ENCODE measurements around the gene FSTL4.
"Not testable (repeated sequence)": the region's sequence is repeated elsewhere in the genome, so short reads cannot be mapped to it uniquely, and the experiment has no call there.

Gene FSTL4

DNA sequence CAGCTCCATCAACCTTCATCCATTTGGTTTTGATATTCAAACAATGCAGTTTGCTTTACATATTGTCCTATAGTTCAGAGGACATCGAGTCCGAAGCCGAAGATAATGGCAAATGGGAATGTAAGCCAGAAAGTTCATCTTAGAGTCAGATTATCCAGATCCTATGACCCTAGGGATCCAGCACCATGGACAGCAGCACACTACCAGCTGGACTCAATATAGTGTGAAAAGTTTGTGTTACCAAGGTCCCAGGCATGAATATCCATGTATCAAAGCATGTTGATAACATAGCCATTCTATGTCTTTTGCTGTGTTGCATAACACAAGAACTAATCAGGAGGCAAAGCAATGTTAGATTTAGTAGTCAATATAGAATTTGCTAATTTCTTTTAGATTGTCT lies 46.3 kb downstream of the FSTL4 start:
- peak; percentile 31 for DNase-seq

DNA sequence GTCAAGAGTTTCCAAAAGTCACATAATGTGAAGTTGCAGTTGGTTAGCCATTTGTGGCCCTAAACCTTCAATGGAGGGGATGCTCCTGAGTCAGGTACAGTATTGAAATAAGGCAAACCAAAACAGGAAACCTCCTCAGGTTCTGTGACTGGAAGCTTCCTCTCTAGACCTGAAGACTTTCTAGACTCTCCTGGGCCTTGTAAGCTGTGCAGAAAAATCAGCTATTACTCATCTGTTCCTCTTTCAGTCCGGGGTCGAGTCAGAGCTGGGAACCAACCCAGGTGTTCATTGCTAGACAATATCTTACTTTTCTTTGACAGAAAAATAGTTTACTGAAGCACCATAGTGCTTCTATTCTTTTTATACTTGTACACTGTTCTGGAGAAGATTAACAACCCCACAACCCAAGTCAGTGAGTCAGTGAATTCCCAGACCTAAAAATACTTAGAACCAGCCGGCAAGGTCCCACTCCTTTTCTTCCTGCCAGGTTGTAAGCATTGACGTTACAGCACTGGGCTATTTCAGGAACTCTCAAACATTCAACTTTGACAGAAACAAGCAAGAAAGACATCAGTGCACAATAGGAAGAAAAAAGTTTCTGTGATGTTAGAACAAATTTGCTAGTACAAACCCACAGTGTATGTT lies 47.3 kb downstream of the FSTL4 start:
- in situ Hi-C loops (cut with HindIII; ENCODE audit: low pct_ligation_motif_present, low pct_unique_long_range_greater_than_20kb, low sequenced_read_pairs) = no loop called here

More for the DNA sequence above, 46.3 kb downstream of the FSTL4 start:
- in situ Hi-C loops (cut with HindIII; ENCODE audit: low pct_ligation_motif_present, low pct_unique_long_range_greater_than_20kb, low sequenced_read_pairs) = no loop called here

GRCh38 chr5:133562554-133562953 lies 49.8 kb downstream of the FSTL4 start:
- DNase-seq = no peak
- in situ Hi-C loops (cut with HindIII; ENCODE audit: low pct_ligation_motif_present, low pct_unique_long_range_greater_than_20kb, low sequenced_read_pairs) = no loop called here

More for the DNA sequence above, 47.3 kb downstream of the FSTL4 start:
- DNase-seq = no peak

GRCh38 chr5:133559960-133560359 lies 52.4 kb downstream of the FSTL4 start:
- in situ Hi-C loops (cut with HindIII; ENCODE audit: low pct_ligation_motif_present, low pct_unique_long_range_greater_than_20kb, low sequenced_read_pairs) = no loop called here
- no peak for DNase-seq

- DNase-seq = no peak
- in situ Hi-C loops (cut with HindIII; ENCODE audit: low pct_ligation_motif_present, low pct_unique_long_range_greater_than_20kb, low sequenced_read_pairs) = no loop called here
These were observed 55.8 kb downstream of the FSTL4 start for GRCh38 chr5:133556551-133556950.

GRCh38 chr5:133554279-133554678 lies 58.1 kb downstream of the FSTL4 start:
- in situ Hi-C loops (cut with HindIII; ENCODE audit: low pct_ligation_motif_present, low pct_unique_long_range_greater_than_20kb, low sequenced_read_pairs) = no loop called here
- no peak for DNase-seq

DNA sequence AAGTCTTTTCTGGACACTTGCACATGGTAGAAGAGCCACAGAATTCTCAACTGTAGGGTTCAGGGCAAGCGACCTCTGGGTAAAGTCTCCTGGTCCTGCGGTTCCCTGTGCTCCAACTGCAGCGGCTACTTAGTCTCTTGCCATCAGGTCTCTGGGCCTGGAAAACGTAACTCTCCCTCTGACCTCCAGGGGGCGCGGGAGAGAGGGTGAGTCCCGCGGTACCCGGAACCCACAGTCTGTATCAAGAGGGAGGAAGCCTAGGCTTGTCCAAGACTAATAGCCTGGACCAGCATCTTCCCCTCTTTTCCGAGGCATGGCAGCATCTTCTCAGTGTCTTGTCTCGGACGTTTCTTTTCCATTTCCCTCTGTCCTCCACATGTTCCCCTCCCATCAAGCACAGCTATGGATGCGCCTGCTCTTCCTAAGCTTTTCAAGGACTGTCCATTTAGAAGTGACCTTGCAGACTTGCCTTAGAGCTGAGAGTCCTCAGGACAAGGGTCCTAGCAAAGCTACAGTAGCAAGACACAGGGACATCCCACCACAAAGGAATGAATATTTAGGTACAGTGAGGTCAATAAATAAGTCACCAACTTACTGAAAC lies 59.3 kb downstream of the FSTL4 start:
- DNase-seq = peak; percentile 58
- in situ Hi-C loops (cut with HindIII; ENCODE audit: low pct_ligation_motif_present, low pct_unique_long_range_greater_than_20kb, low sequenced_read_pairs) = no loop called here

GRCh38 chr5:133546500-133546899 lies 65.8 kb downstream of the FSTL4 start:
- DNase-seq = no peak
- in situ Hi-C loops (cut with HindIII; ENCODE audit: low pct_ligation_motif_present, low pct_unique_long_range_greater_than_20kb, low sequenced_read_pairs) = no loop called here

DNA sequence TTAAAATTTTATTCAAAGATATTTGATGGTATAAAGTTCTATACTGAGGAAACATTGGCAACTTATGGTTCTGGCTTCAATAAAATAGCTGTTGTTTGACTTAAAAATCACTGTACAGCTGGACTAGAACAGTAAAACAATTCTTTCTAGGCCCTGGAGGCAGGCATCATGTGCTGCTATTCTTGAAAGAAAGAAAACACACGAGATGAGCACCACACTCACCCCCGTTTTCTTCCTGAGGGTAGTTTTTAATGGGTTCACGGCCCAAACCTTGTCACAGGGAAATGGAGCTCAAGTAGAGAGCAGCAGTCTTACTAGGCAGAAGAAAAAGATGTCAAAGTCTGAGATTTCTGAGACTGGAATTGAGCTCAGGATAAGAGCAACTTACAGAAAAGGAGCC lies 68.0 kb downstream of the FSTL4 start:
- in situ Hi-C loops (cut with HindIII; ENCODE audit: low pct_ligation_motif_present, low pct_unique_long_range_greater_than_20kb, low sequenced_read_pairs) = no loop called here
- no peak for DNase-seq

DNA sequence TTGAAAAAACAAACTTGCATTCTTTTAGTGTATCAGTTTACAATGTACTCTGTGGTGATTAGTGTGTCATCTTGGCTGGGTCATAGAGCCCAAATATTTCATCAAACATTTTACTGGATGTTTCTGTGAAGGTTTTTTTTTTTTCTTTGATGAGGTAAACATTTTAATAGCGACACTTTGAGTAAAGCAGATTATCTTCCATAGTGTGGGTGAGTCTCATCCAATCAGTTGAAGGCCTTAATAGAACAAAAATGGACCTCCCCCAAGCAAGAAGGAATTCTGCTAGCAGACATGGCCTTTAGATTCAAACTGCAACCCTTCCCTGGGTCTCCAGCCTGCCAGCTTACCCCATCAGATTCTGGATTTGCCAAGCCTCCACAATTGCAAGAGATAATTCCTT lies 72.5 kb downstream of the FSTL4 start:
- in situ Hi-C loops (cut with HindIII; ENCODE audit: low pct_ligation_motif_present, low pct_unique_long_range_greater_than_20kb, low sequenced_read_pairs) = no loop called here
- DNase-seq = no peak

DNA sequence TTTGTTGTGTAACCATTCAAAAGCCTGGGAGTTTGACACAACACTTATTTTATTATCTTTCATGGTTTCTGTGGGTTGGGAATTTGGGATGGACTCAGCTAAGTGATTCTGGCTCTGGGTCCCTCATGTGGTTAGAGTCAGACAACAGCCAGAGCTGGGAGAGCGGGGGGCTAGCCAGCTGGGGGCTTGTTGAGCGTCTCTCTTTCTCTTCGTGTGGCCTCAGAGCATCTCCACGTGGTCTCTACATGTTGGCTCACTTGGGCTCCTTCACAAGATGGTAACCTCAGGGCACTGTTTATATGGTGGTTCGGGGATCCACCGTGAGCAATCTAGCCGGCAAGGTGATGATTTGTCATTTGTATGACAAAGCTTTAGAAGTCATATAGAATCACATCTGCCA lies 73.6 kb downstream of the FSTL4 start:
- no peak for DNase-seq
- in situ Hi-C loops (cut with HindIII; ENCODE audit: low pct_ligation_motif_present, low pct_unique_long_range_greater_than_20kb, low sequenced_read_pairs) = no loop called here

GRCh38 chr5:133535241-133535929 lies 77.0 kb downstream of the FSTL4 start:
- in situ Hi-C loops (cut with HindIII; ENCODE audit: low pct_ligation_motif_present, low pct_unique_long_range_greater_than_20kb, low sequenced_read_pairs); DNase-seq: not testable (repeated sequence)

GRCh38 chr5:133534566-133534965 lies 77.8 kb downstream of the FSTL4 start:
- no peak for DNase-seq

DNA sequence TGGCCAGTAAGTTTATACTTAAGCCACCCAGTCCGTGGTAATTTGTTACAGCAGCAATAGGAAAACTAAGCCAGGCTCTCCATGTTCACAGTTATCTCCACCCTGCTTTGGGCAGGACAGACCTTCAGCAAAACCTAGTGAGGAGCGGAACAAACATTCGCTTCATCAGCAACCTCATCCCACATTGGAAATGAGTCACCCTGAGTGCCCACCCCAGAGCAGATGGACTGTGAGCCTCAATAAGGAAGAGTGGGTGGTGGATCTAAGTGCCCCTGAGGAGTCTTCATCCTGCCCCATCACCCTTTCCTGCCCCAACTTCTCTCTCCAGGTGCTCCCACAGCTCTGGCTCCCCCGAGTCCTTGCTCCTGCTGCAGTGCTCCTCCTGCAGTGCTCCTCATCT lies 78.8 kb downstream of the FSTL4 start:
- DNase-seq = no peak
- in situ Hi-C loops (cut with HindIII; ENCODE audit: low pct_ligation_motif_present, low pct_unique_long_range_greater_than_20kb, low sequenced_read_pairs) = no loop called here

More at GRCh38 chr5:133534566-133534965, 77.8 kb downstream of the FSTL4 start:
- in situ Hi-C loops (cut with HindIII; ENCODE audit: low pct_ligation_motif_present, low pct_unique_long_range_greater_than_20kb, low sequenced_read_pairs) = no loop called here

- in situ Hi-C loops (cut with HindIII; ENCODE audit: low pct_ligation_motif_present, low pct_unique_long_range_greater_than_20kb, low sequenced_read_pairs) = no loop called here
- no peak for DNase-seq
These were observed 80.7 kb downstream of the FSTL4 start for GRCh38 chr5:133531594-133531993.

GRCh38 chr5:133531178-133531577 lies 81.2 kb downstream of the FSTL4 start:
- in situ Hi-C loops (cut with HindIII; ENCODE audit: low pct_ligation_motif_present, low pct_unique_long_range_greater_than_20kb, low sequenced_read_pairs) = no loop called here
- no peak for DNase-seq

GRCh38 chr5:133530270-133530669 lies 82.1 kb downstream of the FSTL4 start:
- no peak for DNase-seq
- in situ Hi-C loops (cut with HindIII; ENCODE audit: low pct_ligation_motif_present, low pct_unique_long_range_greater_than_20kb, low sequenced_read_pairs) = no loop called here

DNA sequence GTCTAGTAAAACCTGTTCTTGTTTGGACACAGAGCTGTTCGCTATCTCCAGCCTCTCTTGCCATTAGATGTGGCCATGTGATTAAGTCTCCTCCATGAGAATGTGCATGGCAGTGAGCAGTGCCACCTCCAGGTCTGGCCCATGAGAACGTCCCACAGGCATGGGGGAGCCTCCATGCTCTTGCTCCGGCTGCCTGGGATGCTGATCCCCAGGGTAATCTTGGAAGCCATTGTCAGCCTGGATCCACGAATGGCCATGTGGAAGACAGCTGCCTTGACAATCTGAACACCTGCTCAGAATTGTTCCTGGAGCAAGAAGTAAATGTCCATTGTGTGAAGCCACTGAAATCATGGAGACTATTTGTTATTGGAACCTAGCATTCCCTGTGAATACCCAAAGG lies 83.5 kb downstream of the FSTL4 start:
- DNase-seq = no peak
- in situ Hi-C loops (cut with HindIII; ENCODE audit: low pct_ligation_motif_present, low pct_unique_long_range_greater_than_20kb, low sequenced_read_pairs) = no loop called here

DNA sequence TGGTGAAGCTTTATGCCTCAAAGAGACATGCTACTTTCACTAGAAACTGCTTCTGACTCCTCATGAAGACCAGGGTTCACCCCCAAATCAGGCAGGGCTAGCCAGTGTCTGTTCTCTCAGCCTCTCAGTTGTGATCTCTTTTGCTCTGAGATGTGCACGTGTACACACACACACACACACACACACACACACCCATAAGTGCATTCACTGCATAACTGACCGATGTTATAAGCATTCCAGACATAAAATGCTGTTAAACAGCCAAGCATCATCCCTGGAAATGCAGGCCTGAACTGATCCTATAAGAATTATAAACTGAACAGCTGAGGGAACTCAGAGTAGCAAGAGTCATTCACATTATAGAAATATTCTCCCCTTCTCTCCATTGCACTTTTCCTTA lies 85.0 kb downstream of the FSTL4 start:
- no peak for DNase-seq
- in situ Hi-C loops (cut with HindIII; ENCODE audit: low pct_ligation_motif_present, low pct_unique_long_range_greater_than_20kb, low sequenced_read_pairs) = no loop called here

DNA sequence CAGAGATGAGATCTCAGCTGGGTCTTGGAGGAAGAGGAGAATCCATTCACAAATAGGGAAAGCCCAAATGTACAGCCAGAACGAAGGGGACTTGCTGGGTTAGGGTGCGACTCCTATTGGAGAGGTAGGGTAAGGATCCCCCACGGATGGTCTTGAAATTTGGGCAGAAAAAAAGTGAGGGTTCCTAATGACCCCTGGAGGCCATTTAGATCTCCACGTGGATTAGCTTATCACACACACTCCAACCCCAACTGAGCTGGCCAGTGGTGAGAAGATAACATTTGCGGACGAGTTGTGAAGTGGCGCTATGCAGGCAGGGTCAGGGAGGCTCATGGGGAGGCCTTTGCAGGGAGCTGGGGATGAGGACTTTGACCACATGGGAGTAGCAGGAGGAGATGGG lies 86.0 kb downstream of the FSTL4 start:
- in situ Hi-C loops (cut with HindIII; ENCODE audit: low pct_ligation_motif_present, low pct_unique_long_range_greater_than_20kb, low sequenced_read_pairs) = no loop called here
- no peak for DNase-seq
